GM19372 (cell line): ENCODE results near the gene CDC42BPA.
"Not testable (repeated sequence)": the region's sequence is repeated elsewhere in the genome, so short reads cannot be mapped to it uniquely, and the experiment has no call there.

Source experiments
- ATAC-seq: cut with Tn5 transposase; IDR thresholded peaks from one replicate; pipeline ENCODE4 v1.9.1; 2021; ENCODE audit warnings: mild to moderate bottlenecking, low read depth, moderate library complexity; ENCODE audit not compliant: unreplicated experiment

The CDC42BPA gene

DNA sequence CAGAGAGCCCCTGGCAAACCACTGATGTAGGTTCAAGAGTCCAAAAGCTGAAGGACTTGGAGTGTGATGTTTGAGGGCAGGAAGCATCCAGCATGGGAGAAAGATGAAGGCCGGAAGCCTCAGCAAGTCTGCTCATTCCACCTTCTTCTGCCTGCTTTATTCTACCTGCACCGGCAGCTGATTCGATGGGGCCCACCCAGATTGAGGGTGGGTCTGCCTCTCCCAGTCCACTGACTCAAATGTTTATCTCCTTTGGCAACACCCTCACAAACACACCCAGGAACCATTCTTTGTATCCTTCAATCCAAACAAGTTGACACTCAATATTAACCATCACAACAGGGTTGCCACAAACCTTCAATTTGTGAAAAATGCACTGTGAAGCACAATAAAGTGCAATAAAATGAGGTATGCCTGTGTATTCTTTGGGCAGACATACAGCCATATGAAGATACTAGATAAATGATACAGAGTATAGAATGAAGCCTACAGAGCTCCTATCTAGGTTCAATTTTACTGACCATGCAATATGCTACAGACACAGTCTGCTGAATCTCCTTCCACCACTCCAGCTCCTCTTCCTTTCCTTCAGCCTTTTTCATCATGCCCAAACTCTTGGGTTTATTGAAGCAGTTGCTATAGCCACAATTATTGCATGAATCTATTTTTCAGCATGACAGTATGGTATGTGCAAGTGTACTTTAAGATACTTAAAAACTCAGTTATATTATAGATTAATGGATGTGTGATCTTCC lies 24.0 kb upstream of the CDC42BPA start:
- no peak for ATAC-seq

DNA sequence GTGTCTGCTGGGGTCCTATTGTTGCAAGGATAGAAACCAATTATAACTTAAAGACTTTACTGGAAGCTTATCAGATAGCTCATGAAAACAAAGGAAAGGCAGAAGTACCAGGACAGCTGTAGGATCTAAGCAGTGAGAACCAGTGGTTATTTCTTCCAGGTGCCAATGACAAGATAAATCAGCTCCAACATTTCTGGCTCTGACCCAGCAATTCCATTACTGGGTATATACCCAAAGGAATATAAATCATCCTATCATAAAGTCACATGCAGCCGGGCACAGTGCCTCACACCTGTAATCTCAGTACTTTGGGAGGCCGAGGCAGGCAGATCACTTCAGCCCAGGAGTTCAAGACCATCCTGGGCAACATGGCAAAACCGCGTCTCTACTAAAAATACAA lies 17.8 kb upstream of the CDC42BPA start:
- ATAC-seq = not testable (repeated sequence)

DNA sequence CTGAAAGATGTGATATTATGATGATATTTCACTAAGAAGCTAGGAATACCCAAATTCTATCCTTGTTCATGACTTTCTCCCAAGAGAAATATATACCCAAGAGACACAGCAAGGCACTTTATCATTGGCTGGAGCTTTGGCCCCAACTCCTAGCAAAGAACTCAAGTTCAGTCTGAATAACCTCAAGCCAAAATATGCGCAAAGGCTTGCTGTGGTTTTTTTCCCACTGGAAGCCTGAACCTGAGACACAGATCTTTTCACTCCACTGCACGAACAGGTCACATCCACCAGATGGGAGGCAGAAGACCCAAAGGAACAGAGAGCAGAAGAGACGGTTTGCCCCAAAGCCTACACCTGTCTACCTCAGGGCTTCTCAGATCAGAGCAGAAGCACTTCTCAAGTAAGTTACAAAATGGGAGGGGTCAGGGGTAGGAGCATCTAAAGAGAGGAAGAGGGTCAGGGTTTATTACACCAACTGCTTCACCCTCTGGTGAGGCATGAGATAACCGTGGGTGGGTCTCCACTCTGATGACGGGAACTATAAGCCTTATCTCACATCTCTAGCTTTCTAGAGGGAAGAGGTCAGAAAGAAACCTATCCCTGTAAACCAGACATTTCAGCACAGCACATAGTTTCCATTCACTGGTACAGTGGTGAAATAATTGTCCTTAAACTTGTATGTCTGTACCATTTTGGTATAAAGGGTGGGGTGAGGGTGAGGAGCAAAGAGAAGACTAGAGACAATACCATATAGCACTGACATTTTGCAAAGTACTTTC lies 17.1 kb upstream of the CDC42BPA start:
- ATAC-seq = no peak

DNA sequence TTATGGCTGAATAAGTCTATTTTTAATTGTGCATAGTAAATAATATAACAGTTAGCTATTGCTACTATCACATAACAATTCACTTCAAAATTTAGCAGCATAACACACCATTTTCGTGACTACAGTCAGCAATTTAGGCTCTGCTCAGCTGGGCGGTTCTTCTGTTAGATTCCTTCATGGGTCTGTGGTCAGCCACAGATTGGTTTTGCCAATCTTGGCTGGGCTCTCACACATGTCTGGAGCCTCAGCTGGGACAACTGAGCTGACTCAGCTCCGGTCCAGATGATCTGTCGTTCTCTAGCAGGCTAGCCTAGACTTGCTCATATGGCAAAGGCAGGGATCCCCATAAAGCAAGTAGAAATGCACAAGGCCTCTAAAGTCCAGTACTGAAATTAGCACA lies 15.1 kb upstream of the CDC42BPA start:
- no peak for ATAC-seq

DNA sequence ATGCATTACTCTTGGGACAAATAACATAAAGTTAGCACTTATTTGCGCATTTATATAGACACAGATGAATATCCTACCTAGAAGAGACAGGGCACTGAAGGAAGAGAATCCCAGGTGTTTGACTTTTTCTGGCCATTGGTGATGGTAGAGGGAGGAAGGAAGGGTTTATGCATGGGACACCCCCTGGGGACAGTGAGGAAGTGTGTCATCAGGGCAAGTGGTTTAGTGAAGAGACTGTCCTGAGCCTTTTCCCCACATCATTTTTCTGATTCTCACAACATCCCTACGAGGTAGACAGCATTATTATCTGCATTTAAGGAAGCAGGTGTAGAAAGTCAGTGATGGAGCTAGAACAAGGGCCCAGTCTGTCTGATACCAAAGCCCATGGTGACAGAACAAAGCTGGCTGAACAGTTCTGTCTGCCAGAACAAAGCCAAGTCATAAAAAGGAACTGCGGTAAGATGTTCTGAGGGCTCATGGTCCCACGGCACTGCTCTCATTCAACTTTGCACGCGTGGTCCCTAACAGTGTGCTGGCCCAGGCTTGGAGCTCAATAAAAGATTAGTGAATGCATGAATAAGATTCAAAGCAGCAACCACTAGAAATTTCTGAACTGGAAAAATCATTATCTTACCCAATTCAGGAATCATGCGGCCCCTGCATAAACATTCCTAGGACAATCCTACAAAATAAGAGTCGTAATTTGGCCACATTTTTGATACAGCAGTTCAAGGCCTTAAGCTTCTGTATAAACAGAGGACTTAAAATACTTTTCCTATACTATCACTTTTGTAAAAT lies 12.2 kb upstream of the CDC42BPA start:
- no peak for ATAC-seq

DNA sequence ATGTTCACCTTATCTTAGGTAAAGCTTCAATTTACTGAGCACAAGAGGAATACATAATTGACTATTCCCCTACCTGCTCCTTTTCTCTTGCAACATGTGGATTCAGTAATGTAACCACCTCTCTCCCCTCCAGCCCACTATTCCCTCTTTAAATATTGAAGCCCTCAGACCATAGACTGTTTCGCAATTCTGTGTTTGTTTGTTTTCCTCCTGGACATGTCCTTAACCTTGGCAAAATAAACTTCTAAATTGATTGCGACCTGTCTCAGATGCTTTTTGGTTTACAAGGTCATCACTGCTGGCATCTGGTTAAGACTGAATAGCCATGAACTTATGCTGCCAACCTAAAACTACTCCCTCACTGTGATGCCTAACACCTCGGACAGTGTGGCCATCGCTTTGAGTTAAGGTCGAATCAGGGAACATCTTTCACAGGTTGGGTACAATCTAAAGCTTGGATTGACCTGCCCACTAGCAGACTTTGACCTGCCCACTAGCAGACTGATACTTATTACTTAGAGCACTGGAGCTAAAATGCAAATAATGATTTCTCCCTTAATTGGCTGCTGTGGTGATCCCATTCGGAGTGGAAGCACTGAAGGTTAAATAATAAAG lies 10.2 kb upstream of the CDC42BPA start:
- no peak for ATAC-seq

DNA sequence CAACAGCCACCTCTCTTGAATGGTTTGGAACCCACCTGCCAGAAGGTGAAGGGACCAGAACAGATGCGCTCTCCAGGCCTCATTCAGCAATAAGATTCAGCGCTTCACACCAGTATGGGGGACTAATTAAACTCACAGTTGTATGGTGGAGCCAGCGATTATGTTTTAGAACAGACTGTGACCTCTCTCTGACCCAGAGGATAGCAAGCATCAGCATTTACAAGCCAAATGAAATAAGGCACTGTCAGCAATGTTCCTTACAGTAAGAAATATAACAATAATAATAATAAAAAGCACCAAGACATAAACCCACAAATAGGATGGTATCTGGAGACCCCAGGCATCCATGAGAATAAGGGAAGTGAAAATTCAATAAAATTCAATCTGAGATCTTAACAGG lies 6.9 kb upstream of the CDC42BPA start:
- ATAC-seq = no peak

DNA sequence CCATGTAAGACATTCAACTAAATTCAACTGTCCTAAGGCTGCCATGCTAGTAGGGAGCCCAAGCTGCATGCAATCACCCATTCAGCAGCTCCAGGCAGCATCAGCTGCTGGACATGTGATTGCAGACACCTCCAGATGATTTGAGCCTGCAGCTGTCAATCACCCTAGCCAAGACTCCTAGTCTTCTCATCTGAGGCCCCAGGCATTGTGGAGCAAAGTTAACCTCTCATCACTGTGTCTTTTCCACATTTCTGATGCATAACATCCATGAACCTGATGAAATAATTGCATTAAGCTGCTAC lies 5.6 kb upstream of the CDC42BPA start:
- ATAC-seq = no peak

DNA sequence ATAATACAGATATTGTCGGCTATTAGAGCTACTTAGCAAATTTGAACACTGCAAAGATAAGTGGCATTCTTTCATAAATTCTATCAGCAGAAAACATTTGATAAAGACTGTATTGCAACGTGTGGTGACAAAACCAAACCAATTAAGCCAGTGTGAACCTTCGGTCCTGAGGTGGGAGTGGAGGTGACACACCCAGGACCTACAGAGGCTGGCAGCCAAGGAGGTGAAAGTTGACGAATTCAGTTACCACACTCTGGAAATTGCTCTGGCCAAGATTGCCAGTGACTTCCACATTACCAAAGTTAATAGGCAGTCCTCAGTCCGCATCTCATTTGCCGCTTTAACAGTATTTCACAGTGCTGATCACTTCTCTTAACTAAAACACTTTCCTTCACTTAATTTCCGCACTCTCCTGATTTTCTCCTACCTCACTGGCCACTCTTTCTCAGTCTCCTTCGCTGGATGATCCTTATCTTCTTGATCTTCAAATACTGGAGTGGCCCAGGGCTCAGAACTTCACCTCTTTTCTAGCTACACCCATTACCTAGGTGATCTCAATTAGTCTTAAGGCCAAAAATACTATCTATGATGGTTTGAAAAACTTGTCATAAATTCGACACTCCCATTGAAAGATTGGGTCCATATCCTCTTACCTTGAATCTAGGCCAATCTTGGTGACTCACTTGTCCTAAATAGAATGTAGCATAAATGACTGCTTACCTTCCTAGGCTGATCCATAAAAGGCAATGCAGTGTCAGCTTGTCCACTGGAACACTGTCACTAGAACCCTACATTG lies 5.1 kb upstream of the CDC42BPA start:
- no peak for ATAC-seq

DNA sequence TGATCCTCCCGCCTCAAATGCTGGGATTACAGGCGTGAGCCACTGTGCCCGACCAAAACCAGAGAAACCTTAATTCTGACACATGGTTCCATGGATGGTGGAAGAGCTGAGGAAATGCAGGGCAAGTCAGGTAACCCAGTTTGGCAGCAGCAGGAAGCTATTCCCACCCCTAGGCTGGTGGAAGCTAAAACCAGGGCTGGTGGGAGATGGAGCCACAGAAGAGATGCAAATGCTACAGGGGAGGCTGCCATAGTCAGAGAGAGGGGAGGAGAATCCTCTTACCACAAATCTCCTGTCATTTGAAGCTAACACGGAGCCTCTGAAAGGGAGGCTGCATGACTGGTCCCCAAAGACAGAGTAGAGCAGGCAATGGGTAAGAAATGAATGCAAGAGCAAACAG lies 4.1 kb upstream of the CDC42BPA start:
- ATAC-seq = no peak

DNA sequence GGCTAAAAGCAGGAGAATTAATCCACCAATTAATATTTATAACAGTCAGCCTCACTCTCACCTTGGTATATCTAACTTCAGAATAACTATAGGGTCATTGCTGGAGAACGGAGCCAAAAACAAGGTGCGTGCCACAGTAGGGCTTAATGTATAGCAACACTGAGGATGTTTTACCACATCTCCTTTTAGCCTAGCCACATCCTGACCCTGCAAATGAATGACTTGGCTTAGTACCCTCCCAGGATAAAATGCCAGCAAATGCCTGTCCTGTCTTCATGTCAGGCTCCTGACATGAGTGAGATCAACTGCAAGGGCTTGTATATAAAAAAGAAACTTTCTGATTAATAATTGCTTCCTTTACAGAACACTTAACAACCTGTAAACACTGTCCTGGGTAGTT lies 2.7 kb upstream of the CDC42BPA start:
- ATAC-seq = peak; percentile 43

DNA sequence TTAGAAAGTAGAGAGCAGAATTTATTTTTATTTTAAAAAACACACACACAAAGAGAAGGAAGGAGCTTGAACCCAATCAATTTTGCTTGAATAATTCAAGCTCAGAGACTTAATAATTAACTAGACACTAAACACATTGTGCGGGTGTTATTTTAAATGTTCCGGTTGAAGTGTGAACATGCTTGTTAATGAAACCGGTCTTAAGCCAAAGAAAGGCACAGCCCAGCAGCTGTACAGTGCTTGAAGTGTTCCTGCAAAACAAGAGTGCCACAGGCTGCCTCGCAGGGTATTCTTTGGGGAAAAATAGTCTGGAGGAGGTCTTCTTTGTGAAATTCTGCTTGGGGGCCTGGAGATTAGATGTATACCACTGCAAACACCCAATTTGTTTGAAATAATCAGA lies 2.2 kb upstream of the CDC42BPA start:
- no peak for ATAC-seq

DNA sequence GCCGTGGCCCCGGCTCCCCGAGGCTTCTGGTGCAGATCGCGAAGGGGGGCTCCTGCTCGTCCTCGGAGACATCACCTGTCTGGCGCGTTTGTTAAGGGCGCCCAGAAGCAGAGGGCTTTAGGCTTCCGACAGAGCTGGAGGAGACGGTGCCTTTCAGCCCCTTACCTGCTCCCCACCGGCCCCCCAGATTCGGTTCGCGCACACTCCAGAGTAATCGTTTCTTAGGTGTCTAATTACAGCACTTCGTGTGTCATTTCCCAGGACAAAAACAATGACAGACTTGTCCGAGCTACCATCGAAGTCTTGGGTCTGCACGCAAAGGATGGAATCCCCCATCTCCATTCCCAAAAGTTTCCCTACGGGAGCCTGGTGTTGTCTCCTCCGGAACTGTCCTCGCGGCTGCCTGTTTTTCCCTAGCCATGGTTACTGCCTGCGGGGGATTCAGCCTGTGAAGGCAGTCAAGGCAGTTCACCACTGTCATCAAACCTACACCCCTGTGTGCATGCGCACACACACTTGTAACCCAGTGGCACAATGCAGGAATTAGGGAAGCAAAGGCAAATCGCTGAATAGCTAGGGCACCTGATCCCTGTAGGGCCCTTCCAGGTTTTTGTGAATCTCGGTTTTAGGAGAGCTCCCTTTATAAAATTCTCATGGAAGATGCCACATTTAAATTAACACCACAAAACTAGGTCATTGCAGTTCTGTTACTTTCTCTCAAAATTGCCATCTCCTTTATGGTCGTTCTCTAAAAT lies 738 bp upstream of the CDC42BPA start:
- ATAC-seq = no peak

DNA sequence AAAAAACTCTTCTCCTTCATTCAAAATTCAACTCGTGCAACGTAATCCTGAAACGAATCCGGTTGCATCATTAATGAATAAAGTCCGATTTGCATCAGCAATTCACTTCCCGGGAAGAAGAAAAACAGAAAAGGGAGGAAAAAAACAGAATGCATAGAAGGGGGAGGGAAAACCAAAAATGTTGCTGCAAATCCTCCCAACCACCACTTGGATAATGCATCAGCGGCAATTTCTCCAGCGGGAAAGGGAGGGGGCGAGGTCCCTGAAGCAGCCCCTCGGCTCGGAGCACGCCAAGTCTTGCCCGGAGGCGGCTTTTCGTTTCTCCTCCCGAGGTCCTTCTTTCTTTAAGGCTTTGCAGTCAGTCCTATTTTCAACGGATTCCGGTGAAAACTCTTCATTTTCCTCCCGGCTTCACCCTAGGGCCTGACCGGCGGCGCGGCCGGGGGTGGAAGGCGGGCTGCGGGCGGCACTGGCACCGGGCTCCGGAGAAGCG lies 723 bp downstream of the CDC42BPA start:
- no peak for ATAC-seq

DNA sequence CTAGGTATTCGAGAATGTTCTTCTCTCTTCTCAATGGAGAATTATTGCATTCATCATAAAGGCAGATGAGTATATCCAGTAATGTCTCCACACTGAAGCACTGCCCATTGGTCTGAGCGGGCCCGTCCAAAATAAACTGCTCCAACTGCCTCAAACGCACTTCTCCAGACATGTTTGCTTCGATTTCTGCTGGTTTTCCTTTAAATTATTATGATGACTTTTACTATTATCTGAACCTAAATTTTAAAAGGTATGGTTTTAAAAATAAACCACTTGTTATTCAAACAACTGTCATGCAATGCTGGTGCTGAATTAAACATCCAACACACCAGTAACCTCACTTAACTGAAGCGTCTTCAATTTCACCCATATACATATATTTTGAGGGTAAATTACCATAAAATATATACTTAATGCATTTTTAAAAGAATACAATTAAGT lies 1.3 kb downstream of the CDC42BPA start:
- ATAC-seq = no peak

DNA sequence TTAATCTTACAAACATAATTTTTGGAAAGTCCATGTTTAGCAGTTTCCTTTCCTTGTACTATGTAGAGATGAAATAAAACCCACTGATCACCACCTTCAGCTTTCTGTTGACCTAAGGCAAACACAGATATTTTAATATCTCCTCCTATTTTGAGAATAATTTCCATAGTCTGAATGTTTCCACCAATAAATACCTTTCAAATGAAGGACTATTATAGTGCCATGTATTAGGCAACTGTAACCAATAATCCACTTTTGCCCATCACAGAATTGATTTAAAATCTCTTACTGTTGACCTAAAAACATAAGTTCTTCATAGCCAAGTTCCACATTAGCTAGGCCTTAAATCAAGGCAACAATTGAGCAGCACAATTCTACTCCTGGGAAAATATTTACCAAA lies 1.8 kb downstream of the CDC42BPA start:
- ATAC-seq = no peak

DNA sequence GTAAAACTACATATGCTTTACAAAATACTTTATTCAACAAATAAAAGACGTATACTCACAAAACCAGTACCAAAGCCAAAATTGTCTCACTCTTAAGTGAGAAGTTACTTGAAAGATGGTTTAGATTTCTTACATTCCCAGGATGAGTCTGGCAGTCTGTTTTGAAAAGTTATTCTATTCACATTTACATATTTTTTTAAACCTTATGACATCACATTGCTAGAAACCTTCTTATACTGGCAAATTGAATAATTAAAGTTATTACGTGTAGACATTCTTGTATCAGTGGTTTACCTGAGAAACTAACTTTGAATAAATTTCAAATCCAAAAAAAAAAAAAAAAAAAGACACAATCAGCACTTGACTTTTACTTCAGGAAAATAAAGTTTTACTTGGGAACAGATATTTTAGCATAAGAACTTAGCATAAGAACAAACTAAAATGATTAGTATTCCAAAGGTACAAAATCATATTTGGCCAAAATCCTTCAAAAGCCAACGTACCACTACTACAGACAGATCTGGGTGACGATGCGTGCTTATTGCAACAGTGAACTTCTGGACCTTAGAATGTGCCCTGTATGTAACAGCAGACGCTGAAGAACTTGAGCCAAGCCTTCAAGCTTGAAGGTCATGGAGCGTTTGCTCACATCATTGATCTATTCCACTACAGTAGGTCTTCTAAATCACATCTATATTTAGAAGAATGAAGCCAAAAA lies 2.5 kb downstream of the CDC42BPA start:
- ATAC-seq = no peak

DNA sequence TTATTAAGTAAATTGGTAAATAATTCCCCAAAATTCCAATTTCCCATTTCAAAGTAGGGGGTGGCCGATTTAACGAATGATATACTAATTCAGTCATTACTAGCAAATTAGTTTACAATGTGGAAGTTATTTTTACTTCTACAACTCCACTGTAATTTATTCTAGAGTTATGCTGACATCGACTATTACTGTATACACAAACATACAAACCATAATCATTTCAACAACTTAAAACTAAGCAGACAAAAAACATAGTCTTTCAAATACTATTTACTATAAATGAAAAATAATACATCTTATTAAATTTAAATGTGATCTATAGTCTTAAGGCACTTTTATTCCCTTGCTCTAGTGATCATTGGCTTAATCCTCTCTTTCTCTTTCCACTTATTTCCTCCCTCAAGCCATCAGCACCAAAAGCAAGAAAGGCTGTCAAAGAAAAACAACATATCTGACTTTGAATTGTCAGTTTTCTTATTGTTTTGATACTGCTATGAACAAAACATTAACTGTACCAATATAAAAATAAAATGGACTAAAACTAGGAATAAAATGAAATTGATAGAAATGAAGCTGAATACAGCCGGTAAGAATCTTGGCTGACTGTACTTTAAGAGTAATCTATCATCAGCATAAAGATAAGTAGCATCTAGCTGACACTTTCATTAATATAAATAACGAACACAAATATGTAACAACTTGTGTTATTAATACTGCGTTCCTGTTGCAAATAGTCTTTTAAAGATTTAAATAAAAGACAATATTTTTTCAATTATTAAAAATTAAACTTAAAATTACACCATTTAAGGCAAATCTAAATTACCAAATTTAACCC lies 4.1 kb downstream of the CDC42BPA start:
- no peak for ATAC-seq
